ENCODE results near the gene DDX1. TPM values are rescaled to one million over a fixed set of nuclear protein-coding genes. Genes with fewer than 3 reads are reported as not detected.

Gene DDX1
- total RNA-seq, 5 donors from 2014 or later (not counting 1 experiment from before 2014, with no cell fraction given): 43.0 to 46.9 (median 45.8) TPM

DNA sequence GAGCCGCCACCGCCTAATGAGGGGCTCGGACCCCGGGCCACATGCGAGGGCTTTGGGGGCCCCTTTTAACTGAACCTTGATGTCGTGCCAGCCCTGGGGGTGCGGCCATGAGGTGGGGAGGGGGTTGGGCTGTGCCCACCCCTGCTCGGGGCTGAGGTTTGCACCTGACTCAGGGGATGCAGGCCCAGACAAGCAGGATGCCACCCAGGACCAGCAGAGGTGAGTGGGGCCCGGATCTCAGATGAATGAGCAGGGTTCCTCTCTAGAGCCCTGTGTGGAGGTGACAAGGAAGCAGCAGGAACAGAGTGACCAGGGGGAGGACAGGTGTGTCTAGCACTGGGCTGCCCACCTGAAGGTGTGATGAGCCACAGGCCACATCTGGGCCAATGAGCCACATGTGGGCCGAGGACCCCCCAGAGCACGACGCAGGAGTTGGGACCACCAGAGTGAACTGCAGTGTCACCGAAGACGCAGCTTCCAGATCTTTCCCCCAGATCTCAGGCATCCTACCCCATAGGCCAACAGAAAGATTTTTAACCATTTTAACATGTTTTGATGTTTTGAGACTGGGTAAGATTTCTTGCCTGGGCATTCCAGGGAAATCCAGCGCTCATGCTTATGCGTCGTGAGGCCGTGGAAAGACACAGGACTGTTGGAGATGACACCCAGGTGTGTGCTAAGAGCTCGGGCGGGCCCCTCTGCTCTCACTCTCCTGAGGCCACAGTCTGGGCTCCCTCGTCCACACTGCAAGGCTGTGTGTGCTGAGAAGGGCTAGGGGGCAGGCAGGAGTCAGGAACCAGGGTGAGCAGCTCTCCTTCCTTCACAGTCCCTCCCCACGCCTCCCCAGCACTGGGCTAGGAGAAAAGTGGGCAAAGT lies 73.6 kb downstream of the DDX1 start:
- ATAC-seq (replicated peaks in 1 of 4) (no peak), DNase-seq (no peak)
- CTCF ChIA-PET: no interaction called here
- Histone ChIP-seq H3K4me1 (ENCODE audit: control insufficient read depth in 1 of 2, extremely low read depth in 1 of 2, insufficient read depth in 2 of 2, low read length in 2 of 2) (no peaks in the 10 kb centered on the region), H3K36me3 (ENCODE audit: control insufficient read depth in 2 of 2, extremely low read depth in 1 of 2, insufficient read depth in 1 of 2, low read length in 1 of 2) (no peaks in the 10 kb centered on the region), H3K9me3 (no peaks in the 10 kb centered on the region), H3K27ac (ENCODE audit: low read length) (no peak overlapping the region), H3K4me3 (ENCODE audit: control insufficient read depth in 1 of 2, extremely low read depth in 1 of 2, low read length in 1 of 2) (no peak overlapping the region), H3K27me3 (replicated peaks in 1 of 2; ENCODE audit: control insufficient read depth in 2 of 2, extremely low read depth in 1 of 2, insufficient read depth in 2 of 2, low read length in 1 of 2) (peaks cover 0 to 3% of the 10 kb centered on the region in 2 experiments)
- Mint-ChIP-seq H3K4me1 (no peaks in the 10 kb centered on the region), H3K36me3 (no peaks in the 10 kb centered on the region), H3K4me3 (no peak overlapping the region), H3K27me3 (peaks cover 2 to 11% of the 10 kb centered on the region in 2 donors), H3K9me3 (peaks cover 0 to 6% (median 4%) of the 10 kb centered on the region in 3 donors), H3K27ac (no peak overlapping the region)
- 86% methylated on average over 14 of the region's 22 CpGs for WGBS (ENCODE audit: insufficient coverage)
- POLR2A ChIA-PET: no interaction called here

DNA sequence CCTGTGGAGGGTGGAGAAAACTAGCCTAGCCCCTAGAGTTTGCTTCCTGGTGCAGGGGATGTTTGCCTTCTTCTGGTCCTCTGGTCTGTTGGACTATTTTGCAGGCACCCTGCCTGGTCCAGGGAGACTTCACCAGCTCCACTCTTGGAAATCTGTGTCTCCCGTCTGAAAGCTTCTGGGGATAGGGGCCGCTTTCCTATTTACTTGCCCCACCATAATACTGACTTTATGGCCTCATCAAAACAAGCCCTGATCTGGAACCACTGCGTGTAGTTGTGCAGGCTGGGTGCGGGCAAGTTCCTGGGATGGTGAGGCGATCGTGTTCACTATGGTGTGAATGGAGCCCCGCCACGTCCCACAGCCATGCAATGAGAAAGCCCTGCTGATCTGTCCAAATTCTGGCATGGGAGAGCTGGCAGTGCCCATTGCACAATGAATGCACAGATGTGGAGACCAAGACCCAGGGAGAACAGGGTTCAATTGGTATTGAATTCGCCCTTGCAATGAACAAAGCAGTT lies 74.3 kb downstream of the DDX1 start:
- no peak overlapping the region for H3K4me3 ChIP-seq (ENCODE audit: control insufficient read depth in 1 of 2, extremely low read depth in 1 of 2, low read length in 1 of 2)
- Mint-ChIP-seq H3K27me3 (peaks cover 2 to 15% of the 10 kb centered on the region in 2 donors), H3K4me1 (no peaks in the 10 kb centered on the region), H3K36me3 (no peaks in the 10 kb centered on the region), H3K9me3 (peaks cover 0 to 6% (median 4%) of the 10 kb centered on the region in 3 donors), H3K4me3 (no peak overlapping the region), H3K27ac (no peak overlapping the region)
- ChIA-PET CTCF (no interaction called here), POLR2A (no interaction called here)
- no peak overlapping the region for H3K27ac ChIP-seq (ENCODE audit: low read length)
- no peaks in the 10 kb centered on the region for H3K9me3 ChIP-seq
- ATAC-seq (replicated peaks in 1 of 4) (no peak), DNase-seq (no peak)
- H3K36me3 ChIP-seq (ENCODE audit: control insufficient read depth in 2 of 2, extremely low read depth in 1 of 2, insufficient read depth in 1 of 2, low read length in 1 of 2): no peaks in the 10 kb centered on the region
- H3K4me1 ChIP-seq (ENCODE audit: control insufficient read depth in 1 of 2, extremely low read depth in 1 of 2, insufficient read depth in 2 of 2, low read length in 2 of 2): no peaks in the 10 kb centered on the region
- peaks cover 0 to 7% of the 10 kb centered on the region in 2 experiments for H3K27me3 ChIP-seq (replicated peaks in 1 of 2; ENCODE audit: control insufficient read depth in 2 of 2, extremely low read depth in 1 of 2, insufficient read depth in 2 of 2, low read length in 1 of 2)
- 90% methylated on average over 7 of the region's 9 CpGs for WGBS (ENCODE audit: insufficient coverage)

DNA sequence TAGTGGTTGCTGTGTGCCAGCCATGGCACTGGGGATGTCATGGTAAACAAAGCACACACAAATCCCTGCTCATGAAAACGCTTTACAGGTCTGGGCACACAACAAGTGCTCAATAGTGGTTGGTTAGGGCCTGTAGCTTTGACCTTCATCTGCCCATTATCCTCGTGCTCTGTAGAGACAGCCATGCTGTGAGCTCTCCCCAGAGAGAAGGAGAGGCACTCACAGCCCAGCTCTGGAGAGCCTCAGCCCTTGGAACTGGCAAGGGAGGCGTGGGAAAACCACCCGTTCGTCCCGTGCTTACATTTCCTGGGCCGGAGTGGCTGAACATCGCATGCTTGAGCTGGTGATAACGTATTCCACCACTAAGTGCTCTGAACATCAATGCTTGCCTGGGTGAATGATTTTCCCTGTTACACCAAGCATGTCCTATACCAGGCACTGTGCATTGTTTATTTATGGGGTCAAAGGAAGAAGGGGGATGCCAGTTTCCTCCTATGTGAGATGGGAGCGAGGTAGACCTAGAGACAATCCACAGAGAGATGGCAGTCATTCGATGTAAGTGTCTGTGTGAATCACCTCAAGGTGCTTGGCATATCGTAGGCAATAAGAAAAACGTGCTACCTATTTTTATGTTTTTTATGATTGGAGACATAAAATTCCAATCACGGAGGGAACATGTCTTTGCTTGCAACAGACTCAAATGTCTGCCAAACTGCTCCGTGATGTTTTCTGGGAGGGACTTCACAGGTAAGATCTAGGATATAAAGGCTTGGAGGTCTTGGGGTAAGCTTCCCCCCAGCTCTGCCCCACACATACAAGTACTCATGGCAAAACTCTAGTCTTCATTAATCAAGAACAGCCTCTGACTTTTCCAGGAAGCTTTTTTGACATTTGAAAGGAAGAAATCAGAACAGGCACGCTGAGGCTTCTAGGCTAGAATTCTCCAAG lies 75.5 kb downstream of the DDX1 start:
- no peak overlapping the region for H3K27ac Mint-ChIP-seq
- H3K4me1 ChIP-seq (ENCODE audit: control insufficient read depth in 1 of 2, extremely low read depth in 1 of 2, insufficient read depth in 2 of 2, low read length in 2 of 2): no peaks in the 10 kb centered on the region
- no peak overlapping the region for H3K27ac ChIP-seq (ENCODE audit: low read length)
- no peaks in the 10 kb centered on the region for H3K36me3 Mint-ChIP-seq
- ATAC-seq (replicated peaks in 1 of 4): no peak
- no peak overlapping the region for H3K4me3 ChIP-seq (ENCODE audit: control insufficient read depth in 1 of 2, extremely low read depth in 1 of 2, low read length in 1 of 2)
- ChIA-PET POLR2A (no interaction called here), CTCF (interaction anchor here in 1 of 2 donors (0.5 kb wide), 1 partner anchor 944 kb away, joined by 3 read pairs; no protein-coding TSS in a partner anchor)
- no peaks in the 10 kb centered on the region for H3K4me1 Mint-ChIP-seq
- DNase-seq: no peak
- H3K9me3 ChIP-seq: no peaks in the 10 kb centered on the region
- WGBS (ENCODE audit: insufficient coverage): 54% methylated on average over 6 of the region's 16 CpGs
- H3K27me3 Mint-ChIP-seq: peaks cover 2 to 13% of the 10 kb centered on the region in 2 donors
- H3K9me3 Mint-ChIP-seq: peaks cover 0 to 6% (median 4%) of the 10 kb centered on the region in 3 donors
- H3K27me3 ChIP-seq (replicated peaks in 1 of 2; ENCODE audit: control insufficient read depth in 2 of 2, extremely low read depth in 1 of 2, insufficient read depth in 2 of 2, low read length in 1 of 2): peaks cover 0 to 9% of the 10 kb centered on the region in 2 experiments
- no peak overlapping the region for H3K4me3 Mint-ChIP-seq
- no peaks in the 10 kb centered on the region for H3K36me3 ChIP-seq (ENCODE audit: control insufficient read depth in 2 of 2, extremely low read depth in 1 of 2, insufficient read depth in 1 of 2, low read length in 1 of 2)

DNA sequence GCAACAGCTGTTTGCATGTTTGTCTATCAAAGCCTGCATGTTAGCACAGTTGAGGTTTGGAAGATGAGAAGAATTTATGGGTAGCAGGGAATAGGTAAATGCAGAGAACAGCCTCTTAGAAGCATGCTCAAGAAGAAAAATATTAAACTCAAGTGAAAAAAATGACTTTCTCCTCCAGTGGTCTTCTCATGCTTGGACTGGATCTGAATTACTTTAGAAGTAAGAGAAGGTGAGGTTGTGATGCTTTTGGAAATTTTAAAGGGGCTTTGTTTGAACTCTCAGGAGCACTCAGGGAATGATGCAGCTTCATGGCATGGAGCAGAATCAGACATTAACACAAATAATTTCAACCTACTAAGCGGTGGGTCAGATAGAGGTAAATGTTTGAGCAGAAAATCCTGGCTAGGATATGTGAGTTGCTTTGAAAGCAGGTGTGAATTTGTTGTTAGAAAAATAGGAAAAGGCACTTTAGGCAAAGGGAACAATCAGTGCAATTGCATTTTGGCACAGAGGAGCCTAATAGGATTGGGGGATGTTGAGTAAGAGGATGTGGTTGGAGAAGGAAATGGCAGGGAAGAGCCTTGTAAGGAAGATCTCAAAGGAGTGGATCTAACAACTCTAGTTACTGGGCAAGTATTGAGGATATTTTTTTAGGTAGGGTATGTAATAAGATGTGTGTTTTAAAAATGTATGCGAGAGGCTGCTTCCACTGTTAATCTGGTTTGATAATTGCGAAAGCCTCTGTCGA lies 76.3 kb downstream of the DDX1 start:
- H3K36me3 Mint-ChIP-seq: no peaks in the 10 kb centered on the region
- ChIA-PET CTCF (no interaction called here), POLR2A (no interaction called here)
- no peaks in the 10 kb centered on the region for H3K4me1 ChIP-seq (ENCODE audit: control insufficient read depth in 1 of 2, extremely low read depth in 1 of 2, insufficient read depth in 2 of 2, low read length in 2 of 2)
- H3K9me3 Mint-ChIP-seq: peaks cover 0 to 6% (median 4%) of the 10 kb centered on the region in 3 donors
- no CpG with 5 or more reads among the region's 4 CpGs for WGBS (ENCODE audit: insufficient coverage)
- no peak overlapping the region for H3K27ac Mint-ChIP-seq
- no peaks in the 10 kb centered on the region for H3K4me1 Mint-ChIP-seq
- no peak overlapping the region for H3K27ac ChIP-seq (ENCODE audit: low read length)
- no peak overlapping the region for H3K4me3 Mint-ChIP-seq
- ATAC-seq (replicated peaks in 1 of 4) (no peak), DNase-seq (no peak)
- no peaks in the 10 kb centered on the region for H3K9me3 ChIP-seq
- peaks cover 7 to 14% of the 10 kb centered on the region in 2 donors for H3K27me3 Mint-ChIP-seq
- H3K4me3 ChIP-seq (ENCODE audit: control insufficient read depth in 1 of 2, extremely low read depth in 1 of 2, low read length in 1 of 2): no peak overlapping the region
- no peaks in the 10 kb centered on the region for H3K36me3 ChIP-seq (ENCODE audit: control insufficient read depth in 2 of 2, extremely low read depth in 1 of 2, insufficient read depth in 1 of 2, low read length in 1 of 2)
- peaks cover 0 to 9% of the 10 kb centered on the region in 2 experiments for H3K27me3 ChIP-seq (replicated peaks in 1 of 2; ENCODE audit: control insufficient read depth in 2 of 2, extremely low read depth in 1 of 2, insufficient read depth in 2 of 2, low read length in 1 of 2)

DNA sequence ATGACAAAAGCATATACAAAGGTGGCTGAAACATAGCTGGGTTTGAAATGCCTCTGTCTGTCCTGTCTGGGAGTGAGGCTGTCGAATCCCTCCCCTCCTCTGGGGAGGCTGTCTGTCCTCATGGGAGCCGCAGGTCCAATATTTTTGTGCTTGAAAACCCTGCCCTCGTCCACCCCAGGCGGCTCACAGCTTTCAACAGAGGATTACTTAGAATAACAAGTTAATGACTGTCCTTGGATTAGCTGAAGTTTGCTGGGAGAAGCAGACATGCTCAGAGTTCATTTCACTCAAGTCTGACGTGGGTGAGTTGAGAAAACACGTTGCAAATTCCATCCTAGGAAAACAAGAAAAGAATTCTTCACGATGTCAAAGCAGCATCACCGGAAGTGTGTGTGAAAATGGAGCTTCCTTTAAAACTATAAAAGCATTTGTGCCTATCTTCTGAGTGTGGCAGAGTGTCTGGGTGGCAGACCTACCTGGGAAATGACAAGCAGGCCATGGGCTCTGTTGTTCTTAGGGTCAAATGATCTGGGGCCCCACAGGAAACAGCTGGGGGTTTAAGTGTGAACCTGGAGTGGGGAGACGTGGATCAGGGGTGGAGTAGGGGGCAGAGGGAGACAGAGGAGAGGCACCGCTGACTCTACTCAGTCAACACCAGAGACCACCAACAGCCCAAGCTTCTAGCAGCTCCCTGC lies 77.1 kb downstream of the DDX1 start:
- H3K27ac Mint-ChIP-seq: no peak overlapping the region
- ATAC-seq (replicated peaks in 1 of 4): no peak
- peaks cover 13% of the 10 kb centered on the region in 2 donors for H3K27me3 Mint-ChIP-seq

More for the DNA sequence above, 77.1 kb downstream of the DDX1 start:
- no peaks in the 10 kb centered on the region for H3K9me3 ChIP-seq
- WGBS (ENCODE audit: insufficient coverage): 76% methylated on average over 5 of the region's 10 CpGs
- Mint-ChIP-seq H3K4me1 (no peaks in the 10 kb centered on the region), H3K36me3 (no peaks in the 10 kb centered on the region), H3K9me3 (peaks cover 0 to 4% (median 2%) of the 10 kb centered on the region in 3 donors), H3K4me3 (no peak overlapping the region)
- ChIA-PET CTCF (no interaction called here), POLR2A (no interaction called here)
- H3K27me3 ChIP-seq (replicated peaks in 1 of 2; ENCODE audit: control insufficient read depth in 2 of 2, extremely low read depth in 1 of 2, insufficient read depth in 2 of 2, low read length in 1 of 2): peaks cover 0 to 10% of the 10 kb centered on the region in 2 experiments
- no peak overlapping the region for H3K27ac ChIP-seq (ENCODE audit: low read length)
- no peak overlapping the region for H3K4me3 ChIP-seq (ENCODE audit: control insufficient read depth in 1 of 2, extremely low read depth in 1 of 2, low read length in 1 of 2)
- H3K4me1 ChIP-seq (ENCODE audit: control insufficient read depth in 1 of 2, extremely low read depth in 1 of 2, insufficient read depth in 2 of 2, low read length in 2 of 2): no peaks in the 10 kb centered on the region
- H3K36me3 ChIP-seq (ENCODE audit: control insufficient read depth in 2 of 2, extremely low read depth in 1 of 2, insufficient read depth in 1 of 2, low read length in 1 of 2): no peaks in the 10 kb centered on the region
- DNase-seq: no peak
